ENCODE data around the gene AFF3. TPM values are rescaled to one million over a fixed set of nuclear protein-coding genes. Genes with fewer than 3 reads are reported as not detected.

AFF3 gene
- total and polyA plus RNA-seq, 2 donors (not counting 3 experiments of a cell fraction or from before 2014, with no cell fraction given), result 0.06 to 0.07 TPM

DNA sequence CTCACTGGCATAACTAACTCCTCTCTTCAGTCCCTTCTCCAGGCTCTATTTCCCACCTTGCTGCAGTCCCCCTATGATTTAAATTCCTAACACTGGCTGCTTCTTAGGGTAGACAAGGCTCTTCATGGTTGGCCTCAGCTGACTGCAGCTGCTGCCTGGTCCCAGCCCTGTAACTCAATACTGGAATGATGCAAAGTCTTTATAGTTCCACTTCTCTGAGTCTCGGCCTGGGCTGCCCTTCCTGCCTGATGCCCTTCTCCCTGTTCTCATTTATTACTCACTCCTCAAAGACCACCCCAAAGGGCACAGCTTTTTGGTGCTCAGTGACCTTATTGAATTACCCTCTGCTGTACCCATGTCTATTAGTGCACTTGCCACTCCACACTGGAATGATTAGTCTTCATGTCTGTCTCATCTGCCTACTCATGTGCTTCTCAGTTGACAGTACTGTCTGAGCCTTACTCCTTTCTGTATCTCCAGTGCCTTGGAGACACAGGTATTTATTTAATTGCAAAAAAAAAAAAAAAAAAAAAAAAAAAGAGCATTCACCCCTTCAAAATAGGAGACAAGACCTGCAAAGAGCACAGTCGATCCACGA lies 453.1 kb downstream of the AFF3 start:
- Histone ChIP-seq H3K4me2 (ENCODE audit: insufficient read depth, low read length) (no peak overlapping the region), H3K9me3 (replicated peaks; ENCODE audit: control insufficient read depth, insufficient read depth, low read length) (no peaks in the 10 kb centered on the region), H3K9ac (replicated peaks; ENCODE audit: extremely low read depth, insufficient read depth, low read length) (no peak overlapping the region), H3K27ac (ENCODE audit: insufficient read depth, low read depth, low read length) (no peak overlapping the region), H3K4me3 (replicated peaks in 1 of 3; ENCODE audit: insufficient read depth in 1 of 3, low read depth in 1 of 3, low read length in 3 of 3) (no peak overlapping the region), H4K20me1 (replicated peaks; ENCODE audit: control insufficient read depth, extremely low read depth, insufficient read depth, low read length) (no peaks in the 10 kb centered on the region), H2AFZ (ENCODE audit: low read depth, low read length) (no peak overlapping the region), H3K36me3 (ENCODE audit: control insufficient read depth in 2 of 2, extremely low read depth in 1 of 2, insufficient read depth in 2 of 2, low read length in 2 of 2) (no peaks in the 10 kb centered on the region), H3K9me1 (replicated peaks; ENCODE audit: control insufficient read depth, extremely low read depth, insufficient read depth, low read length) (no peaks in the 10 kb centered on the region), H3K4me1 (ENCODE audit: control insufficient read depth, extremely low read depth, insufficient read depth, low read length) (no peaks in the 10 kb centered on the region), H3K79me2 (ENCODE audit: control insufficient read depth, insufficient read depth, low read length) (no peaks in the 10 kb centered on the region), H3K27me3 (ENCODE audit: control insufficient read depth in 2 of 2, insufficient read depth in 2 of 2, low read length in 2 of 2) (no peaks in the 10 kb centered on the region)
- TF ChIP-seq POLR2A (IDR thresholded peaks at IDR 0.05; ENCODE audit: low read depth, low read length) (no peak), GATA2 (IDR thresholded peaks at IDR 0.05; ENCODE audit: insufficient read depth, insufficient read length, low read depth, low read length) (no peak), JUN (IDR thresholded peaks at IDR 0.05; ENCODE audit: borderline replicate concordance, insufficient read depth, insufficient read length, low read depth) (no peak), FOS (IDR thresholded peaks at IDR 0.05; ENCODE audit: borderline replicate concordance, insufficient read depth, low read length) (no peak), POLR2AphosphoS5 (IDR thresholded peaks at IDR 0.05; ENCODE audit: insufficient read depth, low read depth, low read length) (no peak), EZH2 (IDR thresholded peaks at IDR 0.05; ENCODE audit: borderline replicate concordance, low read depth, low read length, severe bottlenecking) (no peak), MYC (IDR thresholded peaks at IDR 0.05; ENCODE audit: low read depth, low read length) (no peak)
- TF ChIP-seq, protein P1, sequence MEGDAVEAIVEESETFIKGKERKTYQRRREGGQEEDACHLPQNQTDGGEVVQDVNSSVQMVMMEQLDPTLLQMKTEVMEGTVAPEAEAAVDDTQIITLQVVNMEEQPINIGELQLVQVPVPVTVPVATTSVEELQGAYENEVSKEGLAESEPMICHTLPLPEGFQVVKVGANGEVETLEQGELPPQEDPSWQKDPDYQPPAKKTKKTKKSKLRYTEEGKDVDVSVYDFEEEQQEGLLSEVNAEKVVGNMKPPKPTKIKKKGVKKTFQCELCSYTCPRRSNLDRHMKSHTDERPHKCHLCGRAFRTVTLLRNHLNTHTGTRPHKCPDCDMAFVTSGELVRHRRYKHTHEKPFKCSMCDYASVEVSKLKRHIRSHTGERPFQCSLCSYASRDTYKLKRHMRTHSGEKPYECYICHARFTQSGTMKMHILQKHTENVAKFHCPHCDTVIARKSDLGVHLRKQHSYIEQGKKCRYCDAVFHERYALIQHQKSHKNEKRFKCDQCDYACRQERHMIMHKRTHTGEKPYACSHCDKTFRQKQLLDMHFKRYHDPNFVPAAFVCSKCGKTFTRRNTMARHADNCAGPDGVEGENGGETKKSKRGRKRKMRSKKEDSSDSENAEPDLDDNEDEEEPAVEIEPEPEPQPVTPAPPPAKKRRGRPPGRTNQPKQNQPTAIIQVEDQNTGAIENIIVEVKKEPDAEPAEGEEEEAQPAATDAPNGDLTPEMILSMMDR (IDR thresholded peaks at IDR 0.05; ENCODE audit: extremely low read depth in 1 of 2, insufficient read depth in 1 of 2, low read depth in 1 of 2, low read length in 2 of 2), result no peak
- TF ChIP-seq, protein P2, sequence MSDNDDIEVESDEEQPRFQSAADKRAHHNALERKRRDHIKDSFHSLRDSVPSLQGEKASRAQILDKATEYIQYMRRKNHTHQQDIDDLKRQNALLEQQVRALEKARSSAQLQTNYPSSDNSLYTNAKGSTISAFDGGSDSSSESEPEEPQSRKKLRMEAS (IDR thresholded peaks at IDR 0.05; ENCODE audit: insufficient read depth, insufficient read length), result no peak
- dilution Hi-C loops (cut with MboI; ENCODE audit: extremely low pct_ligation_motif_present, low sequenced_read_pairs), result no loop called here
- CTCF ChIA-PET, result interaction anchor here (0.8 kb wide), 1 partner anchor 9 kb away, joined by 4 read pairs; no protein-coding TSS in a partner anchor
- DNase-seq (ENCODE audit: low read depth, low spot score), result no peak
- no TSS peak for BruUV-seq (replicated peaks)
- POLR2A ChIA-PET, result no interaction called here
- intact Hi-C loops (cut with micrococcal nuclease), result no loop called here
- FAIRE-seq, result no peak
